Activated T-cell treated with anti-CD3 and anti-CD28 coated beads for 48 hours (primary cell): Measurements from ENCODE around the gene KCNC2.
"Not testable (repeated sequence)": the region's sequence is repeated elsewhere in the genome, so short reads cannot be mapped to it uniquely, and the experiment has no call there.

ENCODE experiments used
- DNase-seq: peaks from one replicate; pipeline ENCODE4 v3.0.0-alpha.2; 2020; ENCODE audit warnings: low read depth

KCNC2 gene

GRCh38 chr12:75209812-75210138 is at the start of gene KCNC2:
Gene KCNC2 (minus strand): TSS chr12:75209839.
- DNase-seq = no peak

- no peak for DNase-seq
Observed at GRCh38 chr12:75259143-75259542, 49.5 kb upstream of the KCNC2 start.

GRCh38 chr12:75257510-75257909 is 47.9 kb upstream of the KCNC2 start:
- DNase-seq = no peak

- no peak for DNase-seq
Observed at GRCh38 chr12:75245108-75245507, 35.5 kb upstream of the KCNC2 start.

- DNase-seq = no peak
Observed at GRCh38 chr12:75239987-75240386, 30.3 kb upstream of the KCNC2 start.

GRCh38 chr12:75236206-75236605 is 26.6 kb upstream of the KCNC2 start:
- no peak for DNase-seq

GRCh38 chr12:75227132-75227531 is 17.5 kb upstream of the KCNC2 start:
- no peak for DNase-seq

- no peak for DNase-seq
Observed at GRCh38 chr12:75212072-75212471, 2.4 kb upstream of the KCNC2 start.

GRCh38 chr12:75208856-75209811 is 505 bp downstream of the KCNC2 start:
- DNase-seq = peak; percentile 16

GRCh38 chr12:75207338-75208083 is 2.1 kb downstream of the KCNC2 start:
- DNase-seq = no peak

- no peak for DNase-seq
Observed at GRCh38 chr12:75205558-75205957, 4.1 kb downstream of the KCNC2 start.

- DNase-seq = no peak
Observed at GRCh38 chr12:75196865-75197264, 12.8 kb downstream of the KCNC2 start.

- no peak for DNase-seq
Observed at GRCh38 chr12:75196408-75196807, 13.2 kb downstream of the KCNC2 start.

GRCh38 chr12:75194250-75194649 is 15.4 kb downstream of the KCNC2 start:
- DNase-seq = no peak

- no peak for DNase-seq
Observed at GRCh38 chr12:75192196-75192595, 17.4 kb downstream of the KCNC2 start.

GRCh38 chr12:75190846-75191245 is 18.8 kb downstream of the KCNC2 start:
- DNase-seq = no peak

- DNase-seq = not testable (repeated sequence)
Observed at GRCh38 chr12:75185881-75186280, 23.8 kb downstream of the KCNC2 start.

GRCh38 chr12:75184516-75184915 is 25.1 kb downstream of the KCNC2 start:
- no peak for DNase-seq

- no peak for DNase-seq
Observed at GRCh38 chr12:75183967-75184366, 25.7 kb downstream of the KCNC2 start.

- DNase-seq = no peak
Observed at GRCh38 chr12:75177997-75178396, 31.6 kb downstream of the KCNC2 start.

- no peak for DNase-seq
Observed at GRCh38 chr12:75172611-75173010, 37.0 kb downstream of the KCNC2 start.

- no peak for DNase-seq
Observed at GRCh38 chr12:75170640-75171185, 38.9 kb downstream of the KCNC2 start.

GRCh38 chr12:75162845-75163244 is 46.8 kb downstream of the KCNC2 start:
- DNase-seq = no peak
